Measurements from ENCODE around the gene HUNK. TPM values are rescaled to one million over a fixed set of nuclear protein-coding genes. Genes with fewer than 3 reads are reported as not detected.
A peak's percentile ranks its signal among the peaks of the same experiment; 100 is the strongest.

Gene HUNK
- total and polyA plus RNA-seq, 12 donors, result 0.13 to 1.4 (median 0.54) TPM

DNA sequence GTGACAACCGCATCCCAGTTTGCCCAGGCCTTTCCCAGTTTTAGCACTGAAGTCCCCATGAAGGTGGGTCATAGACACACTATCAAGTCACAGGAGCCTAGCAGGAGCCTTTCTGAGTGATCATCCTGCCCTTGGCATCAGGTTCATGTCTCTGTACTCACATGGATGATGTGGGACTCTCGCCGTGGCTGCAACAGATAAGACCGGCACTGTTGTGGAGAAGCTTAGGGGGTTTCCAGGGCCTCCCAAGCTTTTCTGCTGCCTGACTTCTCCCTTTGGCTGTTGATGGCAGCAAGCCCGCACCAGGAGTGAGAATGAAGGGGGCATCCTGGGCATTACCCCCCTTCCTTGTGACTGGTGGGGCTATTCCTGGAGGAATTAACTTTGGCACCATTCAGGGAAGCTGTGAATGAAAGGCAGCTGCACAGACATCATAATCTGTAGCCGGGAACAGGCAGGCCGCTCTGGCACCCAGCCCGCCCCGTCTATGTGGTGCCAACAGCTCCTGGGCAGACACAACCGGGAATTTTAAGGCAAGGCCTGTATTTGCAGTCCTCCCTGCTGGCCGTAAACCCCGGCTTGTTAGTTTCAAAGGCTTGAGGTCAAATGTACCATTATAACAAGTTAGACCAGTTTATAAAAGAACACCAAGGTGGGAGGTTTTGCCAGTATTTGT, 148.6 kb downstream of the HUNK start:
- no peak overlapping the region for H3K27ac ChIP-seq
- no peaks in the 10 kb centered on the region for H3K9me3 ChIP-seq (replicated peaks in 1 of 3)
- H3K36me3 ChIP-seq (replicated peaks in 1 of 2), result no peaks in the 10 kb centered on the region
- no peak for TF ChIP-seq POLR2A (IDR thresholded peaks at IDR 0.05)
- TF ChIP-seq, protein P1, sequence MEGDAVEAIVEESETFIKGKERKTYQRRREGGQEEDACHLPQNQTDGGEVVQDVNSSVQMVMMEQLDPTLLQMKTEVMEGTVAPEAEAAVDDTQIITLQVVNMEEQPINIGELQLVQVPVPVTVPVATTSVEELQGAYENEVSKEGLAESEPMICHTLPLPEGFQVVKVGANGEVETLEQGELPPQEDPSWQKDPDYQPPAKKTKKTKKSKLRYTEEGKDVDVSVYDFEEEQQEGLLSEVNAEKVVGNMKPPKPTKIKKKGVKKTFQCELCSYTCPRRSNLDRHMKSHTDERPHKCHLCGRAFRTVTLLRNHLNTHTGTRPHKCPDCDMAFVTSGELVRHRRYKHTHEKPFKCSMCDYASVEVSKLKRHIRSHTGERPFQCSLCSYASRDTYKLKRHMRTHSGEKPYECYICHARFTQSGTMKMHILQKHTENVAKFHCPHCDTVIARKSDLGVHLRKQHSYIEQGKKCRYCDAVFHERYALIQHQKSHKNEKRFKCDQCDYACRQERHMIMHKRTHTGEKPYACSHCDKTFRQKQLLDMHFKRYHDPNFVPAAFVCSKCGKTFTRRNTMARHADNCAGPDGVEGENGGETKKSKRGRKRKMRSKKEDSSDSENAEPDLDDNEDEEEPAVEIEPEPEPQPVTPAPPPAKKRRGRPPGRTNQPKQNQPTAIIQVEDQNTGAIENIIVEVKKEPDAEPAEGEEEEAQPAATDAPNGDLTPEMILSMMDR (IDR thresholded peaks at IDR 0.05), result no peak
- intact Hi-C loops (cut with DNase I), result no loop called here
- WGBS, 4 donors, result 85 to 92% (median 87%) methylated on average over 9 to 12 of the region's 12 CpGs
- no peak overlapping the region for H3K4me3 ChIP-seq
- H3K4me1 ChIP-seq (replicated peaks in 1 of 2), result no peaks in the 10 kb centered on the region
- no peak for DNase-seq
- H3K27me3 ChIP-seq, result no peaks in the 10 kb centered on the region

DNA sequence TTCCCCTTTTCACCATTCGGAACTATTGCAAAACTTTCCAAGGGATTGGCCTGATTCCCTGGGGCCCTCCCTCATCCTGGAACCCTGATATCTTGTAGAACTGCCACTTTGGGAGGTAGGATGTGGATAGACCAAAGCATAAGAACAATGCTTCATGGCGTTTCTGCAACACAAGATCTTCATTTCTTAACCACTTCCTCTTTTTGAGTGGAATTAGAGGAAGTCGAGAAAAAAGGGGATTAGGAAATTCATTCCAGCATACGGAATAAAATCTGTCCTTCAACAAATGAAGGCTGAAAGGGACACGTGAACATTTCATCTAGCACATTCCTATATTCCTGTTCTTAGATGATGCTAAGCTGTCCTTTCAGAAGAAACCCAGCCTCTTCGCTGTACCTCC, 149.3 kb downstream of the HUNK start:
- no peaks in the 10 kb centered on the region for H3K27me3 ChIP-seq

DNA sequence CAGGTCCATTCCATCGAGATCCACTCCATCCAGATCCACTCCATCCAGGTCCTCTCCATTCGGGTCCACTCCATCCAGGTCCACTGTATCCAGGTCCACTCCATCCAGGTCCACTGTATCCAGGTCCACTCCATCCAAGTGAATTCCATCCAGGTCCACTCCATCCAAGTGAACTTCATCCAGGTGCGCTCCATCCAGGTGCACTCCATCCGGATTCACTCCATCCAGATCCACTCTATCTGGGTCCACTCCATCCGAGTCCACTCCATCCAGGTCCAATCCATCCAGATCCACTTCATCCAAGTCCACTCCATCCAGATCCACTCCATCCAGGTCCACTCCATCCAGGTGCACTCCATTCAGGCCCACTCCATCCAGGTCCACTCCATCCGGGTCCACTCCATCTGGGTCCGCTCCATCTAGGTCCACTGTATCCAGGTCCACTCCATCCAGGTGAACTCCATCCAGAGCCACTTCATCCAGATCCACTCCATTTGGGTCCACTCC, 157.4 kb downstream of the HUNK start:
- H3K36me3 ChIP-seq (replicated peaks in 1 of 2), result no peaks in the 10 kb centered on the region
- H3K27ac ChIP-seq, result no peak overlapping the region
- peak in 1 of 7 donors; percentile 35 for DNase-seq
- intact Hi-C loops (cut with DNase I), result no loop called here
- TF ChIP-seq, protein P1 (IDR thresholded peaks at IDR 0.05), result no peak
- no peak for TF ChIP-seq POLR2A (IDR thresholded peaks at IDR 0.05)
- no peaks in the 10 kb centered on the region for H3K9me3 ChIP-seq (replicated peaks in 1 of 3)
- no peaks in the 10 kb centered on the region for H3K27me3 ChIP-seq
- H3K4me1 ChIP-seq (replicated peaks in 1 of 2), result no peaks in the 10 kb centered on the region
- WGBS, 4 donors, result 63 to 69% (median 67%) methylated on average over 7 of the region's 7 CpGs
- no peak overlapping the region for H3K4me3 ChIP-seq

More for the DNA sequence above, 149.3 kb downstream of the HUNK start:
- no peak overlapping the region for H3K4me3 ChIP-seq
- no peaks in the 10 kb centered on the region for H3K9me3 ChIP-seq (replicated peaks in 1 of 3)
- H3K36me3 ChIP-seq (replicated peaks in 1 of 2), result no peaks in the 10 kb centered on the region
- H3K27ac ChIP-seq, result no peak overlapping the region
- intact Hi-C loops (cut with DNase I), result no loop called here
- TF ChIP-seq, protein P1 (IDR thresholded peaks at IDR 0.05), result no peak
- TF ChIP-seq POLR2A (IDR thresholded peaks at IDR 0.05), result no peak
- WGBS, 4 donors, result 67 to 75% (median 72%) methylated on average over 6 of the region's 6 CpGs
- DNase-seq, result no peak
- no peaks in the 10 kb centered on the region for H3K4me1 ChIP-seq (replicated peaks in 1 of 2)

DNA sequence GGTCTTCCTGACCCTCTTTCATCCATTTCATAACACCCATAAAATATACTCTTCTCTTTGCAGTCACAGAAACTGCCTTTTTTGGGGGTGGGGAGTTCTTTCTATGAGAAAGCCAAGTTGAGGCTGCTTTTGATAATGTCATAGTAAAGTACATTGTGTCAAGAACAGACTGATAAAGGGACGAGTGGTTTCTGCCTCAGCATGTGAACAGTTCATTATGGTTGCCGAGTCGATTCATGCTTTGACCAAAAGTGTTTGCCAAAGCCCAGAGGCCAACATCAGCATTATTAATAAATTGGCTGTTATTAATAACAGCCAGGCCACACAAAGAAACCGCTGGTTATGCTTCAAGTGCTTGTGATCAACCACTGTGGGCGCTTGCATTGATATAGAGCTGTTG, 162.0 kb downstream of the HUNK start:
- Histone ChIP-seq H3K27me3 (no peaks in the 10 kb centered on the region), H3K27ac (no peak overlapping the region), H3K4me3 (no peak overlapping the region), H3K9me3 (replicated peaks in 1 of 3) (no peaks in the 10 kb centered on the region), H3K36me3 (replicated peaks in 1 of 2) (no peaks in the 10 kb centered on the region), H3K4me1 (replicated peaks in 1 of 2) (no peaks in the 10 kb centered on the region)
- intact Hi-C loops (cut with DNase I), result no loop called here
- DNase-seq, result peak in 1 of 7 donors; percentile 18
- TF ChIP-seq, protein P1 (IDR thresholded peaks at IDR 0.05), result no peak
- TF ChIP-seq POLR2A (IDR thresholded peaks at IDR 0.05), result no peak
- WGBS, 4 donors, result 79 to 88% (median 85%) methylated on average over 5 of the region's 5 CpGs

Data from adrenal gland (tissue), 12 donors.